ENCODE data around the gene SLC25A39.
A peak's percentile ranks its signal among the peaks of the same experiment; 100 is the strongest.

Gene SLC25A39

GRCh38 chr17:44310188-44310587 lies 14.4 kb downstream of the SLC25A39 start:
- no peak for TF ChIP-seq Cebpa-rat (IDR thresholded peaks at IDR 0.05)
- no peak overlapping the region for H3K9ac ChIP-seq
- H3K4me1 ChIP-seq, result peaks cover 9 to 28% (median 17%) of the 10 kb centered on the region in 10 experiments
- no peak overlapping the region for H3K27ac ChIP-seq
- no peak overlapping the region for H3K4me3 ChIP-seq
- peaks cover 0 to 43% (median 8%) of the 10 kb centered on the region in 11 experiments; a peak in 12 of 22 replicates for H4K20me1 ChIP-seq
- H3K36me3 ChIP-seq, result no peaks in the 10 kb centered on the region
- H3K4me2 ChIP-seq, result no peak overlapping the region; a peak in 2 of 22 replicates
- H3K27me3 ChIP-seq, result peaks cover 41 to 78% (median 67%) of the 10 kb centered on the region in 11 experiments
- H3K9me3 ChIP-seq (replicated peaks in 1 of 11), result no peaks in the 10 kb centered on the region

- H3K36me3 ChIP-seq, result no peaks in the 10 kb centered on the region
- no peak overlapping the region for H3K4me3 ChIP-seq
- H3K9me3 ChIP-seq (replicated peaks in 1 of 11), result no peaks in the 10 kb centered on the region
- peaks cover 9 to 28% (median 17%) of the 10 kb centered on the region in 10 experiments for H3K4me1 ChIP-seq
- H4K20me1 ChIP-seq, result peaks cover 0 to 38% (median 8%) of the 10 kb centered on the region in 11 experiments; a peak in 12 of 22 replicates
- TF ChIP-seq Cebpa-rat (IDR thresholded peaks at IDR 0.05), result no peak
- no peak overlapping the region for H3K9ac ChIP-seq
- H3K27ac ChIP-seq, result no peak overlapping the region
- peaks cover 34 to 71% (median 60%) of the 10 kb centered on the region in 11 experiments for H3K27me3 ChIP-seq
- peak overlapping the region in 10 of 11 experiments; percentile 36 to 92 (median 84); a peak in 15 of 22 replicates for H3K4me2 ChIP-seq
Observed at GRCh38 chr17:44309472-44309871, 15.2 kb downstream of the SLC25A39 start.

DNA sequence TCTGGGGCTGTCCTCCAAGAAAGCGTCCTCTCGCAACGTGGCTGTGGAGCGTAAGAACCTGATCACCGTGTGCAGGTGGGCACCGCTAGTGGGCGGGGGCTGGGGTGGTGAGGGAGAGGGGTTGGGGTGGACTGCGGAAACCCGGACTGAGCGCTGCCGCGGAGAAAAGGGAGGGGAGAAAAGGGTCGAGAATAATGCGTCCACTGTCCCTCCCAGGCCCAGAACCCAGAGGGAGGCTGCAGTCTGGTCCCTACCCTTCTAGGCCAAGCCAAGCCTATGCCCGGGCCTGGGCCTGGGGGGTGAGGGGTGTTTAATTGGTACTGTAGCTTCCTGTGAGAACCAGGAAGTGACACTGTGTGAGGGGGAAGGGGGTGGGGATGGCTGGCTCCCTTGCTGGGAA lies 15.8 kb downstream of the SLC25A39 start:
- Histone ChIP-seq H3K9ac (no peak overlapping the region), H3K4me3 (peak overlapping the region in 7 of 10 experiments; percentile 32 to 67 (median 53); a peak in 11 of 20 replicates)

GRCh38 chr17:44308320-44308818 lies 16.3 kb downstream of the SLC25A39 start, which contains the start of gene RUNDC3A:
TSS of gene RUNDC3A (plus strand) at chr17:44308601. CDS start at chr17:44308833, 232 bp downstream.
- Histone ChIP-seq H3K27me3 (peaks cover 23 to 60% (median 49%) of the 10 kb centered on the region in 11 experiments), H3K4me2 (peak within 1 kb of the TSS; percentile 71 to 93 (median 87)), H3K4me1 (peaks cover 9 to 28% (median 17%) of the 10 kb centered on the region in 10 experiments), H3K9ac (peak within 1 kb of the TSS in 1 of 11 experiments; percentile 31; a peak in 2 of 22 replicates), H3K27ac (no peak within 1 kb of the TSS), H3K9me3 (replicated peaks in 1 of 11) (no peaks in the 10 kb centered on the region), H3K4me3 (peak within 1 kb of the TSS; percentile 45 to 67 (median 52); a peak in 18 of 20 replicates), H4K20me1 (peaks cover 0 to 29% (median 8%) of the 10 kb centered on the region in 11 experiments; a peak in 12 of 22 replicates), H3K36me3 (no peaks in the 10 kb centered on the region)
- TF ChIP-seq Cebpa-rat (IDR thresholded peaks at IDR 0.05), result no peak

More for the DNA sequence above, 15.8 kb downstream of the SLC25A39 start:
- H4K20me1 ChIP-seq, result peaks cover 0 to 34% (median 8%) of the 10 kb centered on the region in 11 experiments; a peak in 12 of 22 replicates
- TF ChIP-seq Cebpa-rat (IDR thresholded peaks at IDR 0.05), result no peak
- H3K4me1 ChIP-seq, result peaks cover 9 to 28% (median 17%) of the 10 kb centered on the region in 10 experiments
- H3K27me3 ChIP-seq, result peaks cover 28 to 65% (median 54%) of the 10 kb centered on the region in 11 experiments
- H3K9me3 ChIP-seq (replicated peaks in 1 of 11), result no peaks in the 10 kb centered on the region
- H3K27ac ChIP-seq, result no peak overlapping the region
- H3K4me2 ChIP-seq, result peak overlapping the region; percentile 36 to 92 (median 85); a peak in 20 of 22 replicates
- H3K36me3 ChIP-seq, result no peaks in the 10 kb centered on the region

DNA sequence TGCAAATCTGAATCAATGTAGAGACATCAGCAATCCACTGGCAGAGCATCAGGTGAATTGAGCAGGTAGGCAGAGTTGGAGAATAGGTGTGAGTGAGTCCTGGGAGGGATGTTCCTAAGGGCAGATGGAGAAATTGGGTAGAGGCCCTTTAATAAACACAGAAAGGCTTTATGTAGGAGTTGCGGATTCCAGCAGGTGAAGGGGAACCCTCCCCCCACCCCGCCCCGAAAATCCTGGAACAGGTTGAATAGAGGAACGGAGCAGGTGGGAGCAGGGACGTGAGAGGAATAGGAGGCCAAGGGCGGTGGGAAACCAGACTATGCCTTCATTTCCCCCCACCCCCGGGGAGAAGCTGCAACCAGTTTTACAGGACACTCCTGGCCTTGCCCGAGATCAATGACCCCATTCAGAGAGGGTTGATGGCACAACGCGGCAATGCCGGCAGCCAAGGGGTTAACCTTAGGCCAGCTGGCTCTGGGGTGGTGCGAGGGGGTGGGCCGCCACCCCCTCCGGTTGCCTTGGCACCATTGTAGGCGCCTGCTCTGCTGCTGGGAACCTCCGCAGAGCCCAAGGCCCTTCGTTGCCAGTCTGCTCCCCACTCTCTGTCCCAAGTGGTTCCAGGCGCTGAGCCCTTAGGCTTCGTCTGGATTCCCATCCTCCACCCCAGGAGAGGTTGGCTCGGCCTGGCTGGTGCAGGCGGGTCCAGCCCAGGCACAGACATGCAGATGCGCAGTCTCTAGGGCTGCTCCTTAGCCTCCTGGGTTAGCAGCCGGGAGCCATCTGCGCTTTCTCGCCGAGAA lies 17.0 kb downstream of the SLC25A39 start:
- H3K9me3 ChIP-seq (replicated peaks in 1 of 11), result no peaks in the 10 kb centered on the region
- peak overlapping the region; percentile 71 to 93 (median 87) for H3K4me2 ChIP-seq
- H3K9ac ChIP-seq, result peak overlapping the region in 1 of 11 experiments; percentile 31; a peak in 2 of 22 replicates
- H3K4me1 ChIP-seq, result peaks cover 9 to 28% (median 17%) of the 10 kb centered on the region in 10 experiments
- H3K4me3 ChIP-seq, result peak overlapping the region; percentile 31 to 67 (median 52); a peak in 14 of 20 replicates
- no peak overlapping the region for H3K27ac ChIP-seq
- TF ChIP-seq Cebpa-rat (IDR thresholded peaks at IDR 0.05), result no peak
- no peaks in the 10 kb centered on the region for H3K36me3 ChIP-seq
- H3K27me3 ChIP-seq, result peaks cover 16 to 52% (median 41%) of the 10 kb centered on the region in 11 experiments
- peaks cover 0 to 25% (median 5%) of the 10 kb centered on the region in 11 experiments; a peak in 12 of 22 replicates for H4K20me1 ChIP-seq

GRCh38 chr17:44304651-44305050 lies 20.0 kb downstream of the SLC25A39 start:
- H3K27ac ChIP-seq, result no peak overlapping the region
- no peaks in the 10 kb centered on the region for H3K36me3 ChIP-seq
- H3K27me3 ChIP-seq, result peaks cover 11 to 25% (median 17%) of the 10 kb centered on the region in 11 experiments
- no peak overlapping the region for H3K4me3 ChIP-seq
- H4K20me1 ChIP-seq, result peaks cover 0 to 15% (median 4%) of the 10 kb centered on the region in 11 experiments; a peak in 9 of 22 replicates
- H3K4me1 ChIP-seq, result peaks cover 9 to 18% (median 16%) of the 10 kb centered on the region in 10 experiments
- TF ChIP-seq Cebpa-rat (IDR thresholded peaks at IDR 0.05), result no peak
- no peaks in the 10 kb centered on the region for H3K9me3 ChIP-seq (replicated peaks in 1 of 11)
- H3K4me2 ChIP-seq, result no peak overlapping the region
- H3K9ac ChIP-seq, result no peak overlapping the region

GRCh38 chr17:44297975-44298374 lies 26.6 kb downstream of the SLC25A39 start:
- TF ChIP-seq Cebpa-rat (IDR thresholded peaks at IDR 0.05), result no peak

DNA sequence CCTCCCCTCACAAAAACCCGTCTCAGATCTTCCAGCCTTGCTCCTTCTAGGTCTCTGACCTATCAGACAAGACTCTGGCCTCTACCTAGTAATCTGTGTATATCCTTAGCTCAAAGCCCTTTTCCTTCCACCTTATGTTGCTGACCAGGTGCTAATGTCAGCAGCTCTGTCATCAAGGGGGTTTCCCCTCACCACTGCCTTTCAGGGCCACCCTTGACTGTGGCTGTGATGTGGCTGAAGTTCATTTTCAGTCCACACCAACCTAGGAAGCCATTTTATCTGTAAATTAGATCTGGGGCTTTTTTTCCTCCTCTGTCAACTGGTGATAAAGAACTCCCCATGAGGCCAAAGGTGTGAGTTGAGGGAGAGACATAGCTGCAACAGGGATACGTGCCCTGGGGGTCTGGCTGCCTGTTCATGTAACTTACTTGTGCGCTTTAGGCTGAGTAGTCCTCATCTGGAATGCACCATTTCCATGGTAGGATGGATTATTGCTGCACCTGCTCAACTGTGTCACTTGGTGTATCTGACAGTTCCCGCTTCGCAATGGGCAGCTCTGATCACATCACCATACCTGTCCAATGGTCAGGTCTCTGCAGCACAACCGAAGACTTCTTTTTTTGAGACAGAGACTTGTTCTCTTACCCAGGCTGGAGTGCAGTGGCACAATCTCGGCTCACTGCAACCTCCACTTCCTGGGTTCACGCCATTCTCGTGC lies 31.0 kb downstream of the SLC25A39 start:
- no peaks in the 10 kb centered on the region for H3K27me3 ChIP-seq
- H3K27ac ChIP-seq, result no peak overlapping the region
- H3K9ac ChIP-seq, result no peak overlapping the region
- H3K36me3 ChIP-seq, result no peaks in the 10 kb centered on the region
- no peaks in the 10 kb centered on the region for H3K9me3 ChIP-seq (replicated peaks in 1 of 11)
- no peak overlapping the region for H3K4me3 ChIP-seq
- H3K4me1 ChIP-seq, result peaks cover 0 to 2% (median 0%) of the 10 kb centered on the region in 10 experiments; a peak in 2 of 20 replicates
- H4K20me1 ChIP-seq, result no peaks in the 10 kb centered on the region
- no peak for TF ChIP-seq Cebpa-rat (IDR thresholded peaks at IDR 0.05)
- H3K4me2 ChIP-seq, result no peak overlapping the region

More at GRCh38 chr17:44297975-44298374, 26.6 kb downstream of the SLC25A39 start:
- Histone ChIP-seq H3K4me1 (no peaks in the 10 kb centered on the region), H3K27me3 (no peaks in the 10 kb centered on the region), H3K27ac (no peak overlapping the region), H3K4me2 (no peak overlapping the region), H3K36me3 (no peaks in the 10 kb centered on the region), H3K9me3 (replicated peaks in 1 of 11) (no peaks in the 10 kb centered on the region), H4K20me1 (no peaks in the 10 kb centered on the region), H3K9ac (no peak overlapping the region), H3K4me3 (no peak overlapping the region)

All from BLaER1 treated with 17β-estradiol and CSF1 and Interleukin-3, amounts not matched to agents 10 nM and 100 nM (cell line).